ENCODE measurements around the gene CCDC60.
A peak's percentile ranks its signal among the peaks of the same experiment; 100 is the strongest.

The CCDC60 gene

DNA sequence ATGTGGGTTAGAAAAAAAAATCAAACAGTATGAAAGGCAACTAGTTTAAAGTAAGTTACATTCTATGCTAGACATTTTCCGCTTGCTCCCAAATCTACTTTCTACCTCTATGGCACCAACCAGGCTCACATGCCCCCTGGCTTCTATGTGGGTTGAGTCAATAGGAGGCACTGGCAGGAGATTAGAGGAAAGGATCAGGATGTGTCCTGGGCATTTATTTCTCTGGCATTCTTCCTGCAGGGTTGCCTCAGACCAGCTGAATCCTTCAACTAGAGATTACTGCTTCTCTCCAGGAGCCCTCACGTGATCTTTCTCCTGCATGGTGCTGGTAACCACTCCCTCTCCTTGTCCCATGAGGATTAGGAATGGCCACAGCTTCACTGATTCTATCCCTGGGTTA lies 14.9 kb upstream of the CCDC60 start:
- H3K4me3 ChIP-seq (ENCODE audit: low read depth, low read length) = no peak overlapping the region
- TF ChIP-seq CTCF (IDR thresholded peaks at IDR 0.05; ENCODE audit: borderline replicate concordance, insufficient read depth, low read depth, low read length) = no peak

DNA sequence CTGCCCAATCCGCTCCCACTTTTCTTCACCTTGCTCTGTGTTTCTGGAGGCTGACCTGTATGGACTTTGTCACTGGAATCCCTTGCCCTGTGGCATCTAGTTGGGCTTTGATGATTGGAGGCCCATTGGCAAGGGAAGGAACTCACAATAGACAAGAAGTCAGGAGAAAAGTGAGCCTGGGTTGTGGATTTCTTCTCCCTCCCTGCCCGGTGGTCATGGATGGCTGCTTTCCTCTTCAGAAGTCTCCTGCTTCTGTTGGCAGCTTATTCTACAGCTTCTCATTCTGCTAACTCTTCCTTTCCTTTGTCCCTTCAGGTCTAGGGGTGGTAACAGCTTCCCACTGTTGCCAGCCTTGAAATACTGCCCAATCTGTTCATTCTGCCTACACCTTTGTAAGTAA lies 13.9 kb upstream of the CCDC60 start:
- no peak for TF ChIP-seq CTCF (IDR thresholded peaks at IDR 0.05; ENCODE audit: borderline replicate concordance, insufficient read depth, low read depth, low read length)
- no peak overlapping the region for H3K4me3 ChIP-seq (ENCODE audit: low read depth, low read length)

GRCh38 chr12:119322301-119322723 lies 12.2 kb upstream of the CCDC60 start:
- TF ChIP-seq CTCF (IDR thresholded peaks at IDR 0.05; ENCODE audit: borderline replicate concordance, insufficient read depth, low read depth, low read length) = no peak
- H3K4me3 ChIP-seq (ENCODE audit: low read depth, low read length) = no peak overlapping the region

- no peak overlapping the region for H3K4me3 ChIP-seq (ENCODE audit: low read depth, low read length)
- TF ChIP-seq CTCF (IDR thresholded peaks at IDR 0.05; ENCODE audit: borderline replicate concordance, insufficient read depth, low read depth, low read length) = no peak
Measured at GRCh38 chr12:119325813-119326212, 8.7 kb upstream of the CCDC60 start.

GRCh38 chr12:119326341-119326740 lies 8.2 kb upstream of the CCDC60 start:
- H3K4me3 ChIP-seq (ENCODE audit: low read depth, low read length) = no peak overlapping the region
- TF ChIP-seq CTCF (IDR thresholded peaks at IDR 0.05; ENCODE audit: borderline replicate concordance, insufficient read depth, low read depth, low read length) = no peak

DNA sequence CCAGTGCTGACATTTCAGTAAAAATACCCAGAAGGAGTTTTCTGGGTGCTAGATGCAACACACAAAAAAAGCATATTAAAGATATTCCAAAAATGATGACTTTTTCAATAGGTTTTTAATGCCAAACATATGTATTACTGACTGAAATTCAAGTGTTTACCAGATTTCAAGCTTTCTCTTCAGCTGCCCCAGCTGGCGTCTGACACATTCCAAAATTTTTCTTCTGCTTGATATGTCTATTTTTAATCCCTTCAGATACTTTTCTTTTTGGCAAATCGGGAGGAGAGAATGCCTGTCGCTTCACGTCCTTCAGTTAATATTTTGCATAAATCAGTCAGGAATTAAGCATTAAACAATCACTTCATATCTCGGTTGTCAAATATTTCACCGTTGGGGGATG lies 7.1 kb upstream of the CCDC60 start:
- no peak overlapping the region for H3K4me3 ChIP-seq (ENCODE audit: low read depth, low read length)
- TF ChIP-seq CTCF (IDR thresholded peaks at IDR 0.05; ENCODE audit: borderline replicate concordance, insufficient read depth, low read depth, low read length) = no peak

- no peak overlapping the region for H3K4me3 ChIP-seq (ENCODE audit: low read depth, low read length)
- peak; percentile 65 for TF ChIP-seq CTCF (IDR thresholded peaks at IDR 0.05; ENCODE audit: borderline replicate concordance, insufficient read depth, low read depth, low read length)
Measured at GRCh38 chr12:119328111-119328510, 6.4 kb upstream of the CCDC60 start.

All from GM12875 (cell line).